GOT3 (cell line): ENCODE measurements around the gene DOC2B.

Source experiments
- DNase-seq: peaks from one replicate; lab custom pipeline; 2025; ENCODE audit warnings: mixed read lengths; lab: John Stamatoyannopoulos, UW

The DOC2B gene

GRCh38 chr17:163514-164098 is 17.8 kb downstream of the DOC2B start:
- no peak for DNase-seq

- no peak for DNase-seq
These were observed 18.8 kb downstream of the DOC2B start for GRCh38 chr17:162689-163088.

- DNase-seq = no peak
These were observed 20.0 kb downstream of the DOC2B start for GRCh38 chr17:161481-161880.

GRCh38 chr17:160336-160735 is 21.1 kb downstream of the DOC2B start:
- DNase-seq = no peak

- DNase-seq = no peak
These were observed 21.8 kb downstream of the DOC2B start for GRCh38 chr17:159609-160008.

- DNase-seq = no peak
These were observed 23.1 kb downstream of the DOC2B start for GRCh38 chr17:158379-158778.

- DNase-seq = no peak
These were observed 23.5 kb downstream of the DOC2B start for GRCh38 chr17:157901-158300.

GRCh38 chr17:156946-157345 is 24.5 kb downstream of the DOC2B start:
- no peak for DNase-seq

GRCh38 chr17:156094-156621 is 25.3 kb downstream of the DOC2B start:
- DNase-seq = no peak

- no peak for DNase-seq
These were observed 25.9 kb downstream of the DOC2B start for GRCh38 chr17:155576-155975.

- no peak for DNase-seq
These were observed 27.6 kb downstream of the DOC2B start for GRCh38 chr17:153851-154250.

- DNase-seq = no peak
These were observed 28.5 kb downstream of the DOC2B start for GRCh38 chr17:152860-153420.

- no peak for DNase-seq
These were observed 29.3 kb downstream of the DOC2B start for GRCh38 chr17:151886-152859.

- DNase-seq = no peak
These were observed 30.4 kb downstream of the DOC2B start for GRCh38 chr17:151004-151403.

- DNase-seq = no peak
These were observed 31.4 kb downstream of the DOC2B start for GRCh38 chr17:149897-150584.

- no peak for DNase-seq
These were observed 32.2 kb downstream of the DOC2B start for GRCh38 chr17:149231-149630.

GRCh38 chr17:148757-149156 is 32.7 kb downstream of the DOC2B start:
- no peak for DNase-seq

- no peak for DNase-seq
These were observed 33.4 kb downstream of the DOC2B start for GRCh38 chr17:147796-148740.

- no peak for DNase-seq
These were observed 34.3 kb downstream of the DOC2B start for GRCh38 chr17:146983-147761.

- no peak for DNase-seq
These were observed 34.9 kb downstream of the DOC2B start for GRCh38 chr17:146546-146945.
